HepG2 (cell line): Measurements from ENCODE around the gene RRP8. TPM values are rescaled to one million over a fixed set of nuclear protein-coding genes. Genes with fewer than 3 reads are reported as not detected.

ENCODE experiments used
- ATAC-seq: fragments of 200-7000 bp; cut with Tn5 transposase; 3 replicates; pipeline ENCODE4 v1.9.1; 2020; ENCODE audit warnings: mild to moderate bottlenecking, moderate library complexity
- BruUV-seq: library from RNA; stranded (reverse); fragments of 400-500 nt; replicated peaks from 2 replicates; lab custom pipeline; 2021; lab: Mats Ljungman, UMichigan
- CTCF ChIA-PET: fragments of 300-600 bp; formaldehyde crosslinking; extraction: SDS; loops from one replicate; lab custom pipeline; 2021; ENCODE audit warnings: low total read pairs, inconsistent platforms, low intra/inter-chr PET ratio; lab: Yijun Ruan, JAX
- POLR2A ChIA-PET: fragments of 350-600 bp; sonication (Branson Sonifier 250); formaldehyde crosslinking; loops from one replicate; lab custom pipeline; 2020; ENCODE audit warnings: antibody characterized with exemption, inconsistent platforms; lab: Yijun Ruan, JAX
- DNase-seq: peaks from one replicate; pipeline ENCODE4 v3.0.0-alpha.2; 2015; ENCODE audit warnings: low spot score
- FAIRE-seq: peaks from 3 replicates; lab custom pipeline; 2011; peaks lifted over from hg19 to GRCh38; lab: Jason Lieb, UNC
- H2AFZ ChIP-seq: one replicate; pipeline ENCODE4 v1.6.1; 2011; ENCODE audit warnings: low read length, inconsistent platforms
- H3K27ac ChIP-seq: fragments of 300-600 bp; 3 replicates; pipeline ENCODE4 v1.8.0; 2011; ENCODE audit warnings: mixed run types, mild to moderate bottlenecking, mixed read lengths, low read length, inconsistent platforms; ENCODE audit not compliant: insufficient read depth; ENCODE audit errors: extremely low read length
- H3K27me3 ChIP-seq, 2 experiments: fragments of 200-600 bp in 1 of 2; 2 replicates in 1 of 2; 3 replicates in 1 of 2; pipeline versions ENCODE4 v1.6.0 to v1.8.0; 2011; ENCODE audit warnings: low read length in 2 of 2, mild to moderate bottlenecking in 2 of 2, moderate library complexity in 2 of 2, inconsistent platforms in 1 of 2; ENCODE audit not compliant: insufficient read depth in 2 of 2, control insufficient read depth in 1 of 2
- H3K36me3 ChIP-seq, 2 experiments: fragments of 200-600 bp in 1 of 2; replicated peaks in 1 of 2; 2 replicates in 1 of 2; 3 replicates in 1 of 2; pipeline versions ENCODE4 v1.5.1 to v1.8.0; 2011; ENCODE audit warnings: low read length in 2 of 2, inconsistent platforms in 1 of 2; ENCODE audit not compliant: insufficient read depth in 2 of 2, control insufficient read depth in 1 of 2
- H3K4me1 ChIP-seq: 2 replicates; pipeline ENCODE4 v1.5.1; 2012; ENCODE audit warnings: low read length, inconsistent platforms; ENCODE audit not compliant: insufficient read depth
- H3K4me2 ChIP-seq: 2 replicates; pipeline ENCODE4 v1.6.0; 2011; ENCODE audit warnings: low read depth, low read length, inconsistent platforms
- H3K4me3 ChIP-seq, 3 experiments: fragments of 200-600 bp in 1 of 3; sonication (generic), shearing (Covaris generic) in 1 of 3; replicated peaks in 1 of 3; 2 replicates each; pipeline ENCODE4 v1.5.1; 2011 to 2016; ENCODE audit warnings: low read length in 3 of 3, inconsistent platforms in 2 of 3, low read depth in 2 of 3, mild to moderate bottlenecking in 2 of 3, control low read depth in 1 of 3, mixed read lengths in 1 of 3; ENCODE audit not compliant: insufficient read depth in 1 of 3
- H3K79me2 ChIP-seq: one replicate; pipeline ENCODE4 v1.6.1; 2011; ENCODE audit warnings: low read length, inconsistent platforms; ENCODE audit not compliant: insufficient read depth
- H3K9ac ChIP-seq: 2 replicates; pipeline ENCODE4 v1.6.0; 2011; ENCODE audit warnings: mild to moderate bottlenecking, low read depth, low read length, inconsistent platforms; ENCODE audit not compliant: insufficient read depth
- H3K9me3 ChIP-seq: 2 replicates; pipeline ENCODE4 v1.5.1; 2012; ENCODE audit warnings: mild to moderate bottlenecking, low read length
- H4K20me1 ChIP-seq: 2 replicates; pipeline ENCODE4 v1.6.0; 2011; ENCODE audit warnings: inconsistent platforms, mild to moderate bottlenecking, low read length, moderate library complexity; ENCODE audit not compliant: insufficient read depth
- ARNT2 ChIP-seq: sonication (generic); formaldehyde crosslinking; IDR thresholded peaks from 2 replicates; pipeline ENCODE4 v1.8.0; 2022; ENCODE audit warnings: mild to moderate bottlenecking, low read depth, missing genetic modification reagents, moderate library complexity
- FOXO4 ChIP-seq: sonication (generic); formaldehyde crosslinking; conservative IDR thresholded peaks from 2 replicates; pipeline ENCODE4 v1.8.1; 2023; ENCODE audit warnings: missing genetic modification reagents
- GPBP1L1 ChIP-seq: sonication (generic); formaldehyde crosslinking; IDR thresholded peaks from 2 replicates; pipeline ENCODE4 v1.5.0; 2020; ENCODE audit warnings: mild to moderate bottlenecking, missing genetic modification reagents
- MAF1 ChIP-seq: sonication (generic); formaldehyde crosslinking; IDR thresholded peaks from 2 replicates; pipeline ENCODE4 v1.5.0; 2020; ENCODE audit warnings: missing genetic modification reagents, borderline replicate concordance
- PRDM10 ChIP-seq: sonication (generic); formaldehyde crosslinking; IDR thresholded peaks from 2 replicates; pipeline ENCODE4 v1.4.0; 2020; ENCODE audit warnings: low read depth, missing genetic modification reagents
- RELA ChIP-seq: sonication (generic); formaldehyde crosslinking; IDR thresholded peaks from 2 replicates; pipeline ENCODE4 v1.4.0; 2020; ENCODE audit warnings: missing genetic modification reagents
- RXRA ChIP-seq: sonication (generic); formaldehyde crosslinking; IDR thresholded peaks from 2 replicates; pipeline ENCODE4 v1.5.1; 2020; ENCODE audit warnings: missing genetic modification reagents
- SATB2 ChIP-seq: sonication (generic); formaldehyde crosslinking; IDR thresholded peaks from 2 replicates; pipeline ENCODE4 v1.5.0; 2020; ENCODE audit warnings: missing genetic modification reagents
- TIGD3 ChIP-seq: sonication (generic); formaldehyde crosslinking; IDR thresholded peaks from 2 replicates; pipeline ENCODE4 v1.5.1; 2020; ENCODE audit warnings: mild to moderate bottlenecking, missing genetic modification reagents, borderline replicate concordance
- ZBTB33 ChIP-seq: sonication (generic); formaldehyde crosslinking; IDR thresholded peaks from 2 replicates; pipeline ENCODE4 v1.4.0; 2020; ENCODE audit warnings: missing genetic modification reagents
- ZFP36L1 ChIP-seq: sonication (generic); formaldehyde crosslinking; IDR thresholded peaks from 2 replicates; pipeline ENCODE4 v1.8.0; 2022; ENCODE audit warnings: mild to moderate bottlenecking, missing genetic modification reagents, moderate library complexity
- ZNF136 ChIP-seq: sonication (generic); formaldehyde crosslinking; IDR thresholded peaks from 2 replicates; pipeline ENCODE4 v1.8.1; 2022; ENCODE audit warnings: low read depth, mild to moderate bottlenecking, moderate library complexity, missing genetic modification reagents
- ZNF816 ChIP-seq: sonication (generic); formaldehyde crosslinking; IDR thresholded peaks from 2 replicates; pipeline ENCODE4 v1.8.0; 2022; ENCODE audit warnings: missing genetic modification reagents, mild to moderate bottlenecking, borderline replicate concordance
- ZSCAN22 ChIP-seq: sonication (generic); formaldehyde crosslinking; IDR thresholded peaks from 2 replicates; pipeline ENCODE4 v1.4.0; 2020; ENCODE audit warnings: mild to moderate bottlenecking, missing genetic modification reagents
- WGBS: methylation state at CpG from one replicate; pipeline ENCODE4 v1.1.6; 2017; ENCODE audit warnings: low lambda C conversion rate; 5-methylcytosine and 5-hydroxymethylcytosine counted together
- in situ Hi-C: cut with HindIII; loops from 2 replicates; pipeline ENCODE4 v1.10.0; 2017; ENCODE audit warnings: low pct_unique_long_range_greater_than_20kb; ENCODE audit not compliant: extremely low pct_ligation_motif_present
- intact Hi-C: fragments of 100-400 bp; cut with micrococcal nuclease; formaldehyde crosslinking; loops from one replicate; pipeline ENCODE4 v1.10.0; 2022; ENCODE audit not compliant: unreplicated experiment
- polyA plus RNA-seq, 8 experiments: library from polyadenylated mRNA; depleted of rRNA in 3 of 8; stranded (reverse) in 7 of 8; unstranded in 1 of 8; fragments of >200 nt; fragmentation: Illumina TruSeq in 4 of 8; extraction: Trizol in 4 of 8; gene quantifications; 2 replicates each; pipeline versions ENCODE4 v1.2.1 to v1.2.3, GENCODE V29; 2011 to 2016; ENCODE audit warnings: low read depth in 4 of 8, missing spikeins in 1 of 8, mixed read lengths in 1 of 8; ENCODE audit not compliant: insufficient read depth in 1 of 8
- total RNA-seq, 5 experiments: library from RNA; depleted of rRNA; stranded (reverse); fragments of >200 nt; fragmentation: Illumina TruSeq; extraction: Trizol; gene quantifications; 2 replicates each; pipeline ENCODE4 v1.2.3, GENCODE V29; 2016; ENCODE audit warnings: low read depth in 1 of 5

The RRP8 gene
- total and polyA plus RNA-seq, 2 of the 13 experiments (the other 11 are each of a cell fraction or from before 2014, with no cell fraction given), result 7.2 to 21.6 TPM

- Histone ChIP-seq H3K27ac (no peak overlapping the region), H3K9me3 (no peaks in the 10 kb centered on the region), H3K36me3 (no peaks in the 10 kb centered on the region), H3K4me1 (no peaks in the 10 kb centered on the region), H3K9ac (no peak overlapping the region), H4K20me1 (no peaks in the 10 kb centered on the region), H2AFZ (no peak overlapping the region), H3K4me2 (no peak overlapping the region), H3K79me2 (no peaks in the 10 kb centered on the region), H3K27me3 (no peaks in the 10 kb centered on the region), H3K4me3 (no peak overlapping the region)
- FAIRE-seq (no peak), DNase-seq (no peak), ATAC-seq (no peak)
- CTCF ChIA-PET, result no interaction called here
- intact Hi-C loops (no loop called here), in situ Hi-C loops (no loop called here)
- no TSS peak for BruUV-seq
- POLR2A ChIA-PET, result no interaction called here
- WGBS, result 90% methylated on average over 3 of the region's 3 CpGs
- TF ChIP-seq ZNF136 (CRISPR knock-in tag) (no peak), TIGD3 (CRISPR knock-in tag) (no peak), ZFP36L1 (CRISPR knock-in tag) (no peak), ZSCAN22 (CRISPR knock-in tag) (no peak), RELA (CRISPR knock-in tag) (no peak), MAF1 (CRISPR knock-in tag) (no peak), PRDM10 (no peak), GPBP1L1 (CRISPR knock-in tag) (no peak), ARNT2 (CRISPR knock-in tag) (no peak), FOXO4 (no peak), ZBTB33 (CRISPR knock-in tag) (no peak), RXRA (no peak), SATB2 (no peak), ZNF816 (CRISPR knock-in tag) (no peak)
Observed at GRCh38 chr11:6561288-6561687, 42.1 kb downstream of the RRP8 start.
